ENCODE measurements around the gene MYT1.

DNA sequence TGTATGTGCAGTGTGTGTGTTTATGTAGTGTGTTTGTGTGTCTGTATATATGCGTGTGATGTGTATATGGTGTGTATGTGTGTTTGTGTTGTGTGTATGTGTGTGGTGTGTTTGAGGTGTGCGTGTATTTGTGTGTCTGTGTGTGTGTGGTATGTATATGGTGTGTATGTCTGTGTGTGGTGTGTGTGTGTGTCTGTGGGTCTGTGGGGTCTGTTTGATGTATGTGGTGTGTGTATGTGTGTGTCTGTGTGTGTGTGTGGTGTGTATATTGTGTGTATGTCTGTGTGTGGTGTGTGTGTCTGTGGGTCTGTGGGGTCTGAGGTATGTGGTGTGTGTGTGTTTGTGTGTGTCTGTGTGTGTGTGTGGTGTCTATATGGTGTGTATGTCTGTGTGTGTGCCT, 10.8 kb upstream of the MYT1 start:
- TF ChIP-seq, protein P1, sequence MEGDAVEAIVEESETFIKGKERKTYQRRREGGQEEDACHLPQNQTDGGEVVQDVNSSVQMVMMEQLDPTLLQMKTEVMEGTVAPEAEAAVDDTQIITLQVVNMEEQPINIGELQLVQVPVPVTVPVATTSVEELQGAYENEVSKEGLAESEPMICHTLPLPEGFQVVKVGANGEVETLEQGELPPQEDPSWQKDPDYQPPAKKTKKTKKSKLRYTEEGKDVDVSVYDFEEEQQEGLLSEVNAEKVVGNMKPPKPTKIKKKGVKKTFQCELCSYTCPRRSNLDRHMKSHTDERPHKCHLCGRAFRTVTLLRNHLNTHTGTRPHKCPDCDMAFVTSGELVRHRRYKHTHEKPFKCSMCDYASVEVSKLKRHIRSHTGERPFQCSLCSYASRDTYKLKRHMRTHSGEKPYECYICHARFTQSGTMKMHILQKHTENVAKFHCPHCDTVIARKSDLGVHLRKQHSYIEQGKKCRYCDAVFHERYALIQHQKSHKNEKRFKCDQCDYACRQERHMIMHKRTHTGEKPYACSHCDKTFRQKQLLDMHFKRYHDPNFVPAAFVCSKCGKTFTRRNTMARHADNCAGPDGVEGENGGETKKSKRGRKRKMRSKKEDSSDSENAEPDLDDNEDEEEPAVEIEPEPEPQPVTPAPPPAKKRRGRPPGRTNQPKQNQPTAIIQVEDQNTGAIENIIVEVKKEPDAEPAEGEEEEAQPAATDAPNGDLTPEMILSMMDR (IDR thresholded peaks at IDR 0.05; ENCODE audit: low read depth, low read length, missing input control), result no peak
- TF ChIP-seq SP1 (IDR thresholded peaks at IDR 0.05), result no peak
- no peak for TF ChIP-seq TAF1 (conservative IDR thresholded peaks at IDR 0.05)
- no peak for TF ChIP-seq EGR1 (IDR thresholded peaks at IDR 0.05; ENCODE audit: low read depth in 2 of 2)
- TF ChIP-seq YY1 (IDR thresholded peaks at IDR 0.05), result no peak
- no peak for TF ChIP-seq RAD21 (IDR thresholded peaks at IDR 0.05)
- TF ChIP-seq, protein P2, sequence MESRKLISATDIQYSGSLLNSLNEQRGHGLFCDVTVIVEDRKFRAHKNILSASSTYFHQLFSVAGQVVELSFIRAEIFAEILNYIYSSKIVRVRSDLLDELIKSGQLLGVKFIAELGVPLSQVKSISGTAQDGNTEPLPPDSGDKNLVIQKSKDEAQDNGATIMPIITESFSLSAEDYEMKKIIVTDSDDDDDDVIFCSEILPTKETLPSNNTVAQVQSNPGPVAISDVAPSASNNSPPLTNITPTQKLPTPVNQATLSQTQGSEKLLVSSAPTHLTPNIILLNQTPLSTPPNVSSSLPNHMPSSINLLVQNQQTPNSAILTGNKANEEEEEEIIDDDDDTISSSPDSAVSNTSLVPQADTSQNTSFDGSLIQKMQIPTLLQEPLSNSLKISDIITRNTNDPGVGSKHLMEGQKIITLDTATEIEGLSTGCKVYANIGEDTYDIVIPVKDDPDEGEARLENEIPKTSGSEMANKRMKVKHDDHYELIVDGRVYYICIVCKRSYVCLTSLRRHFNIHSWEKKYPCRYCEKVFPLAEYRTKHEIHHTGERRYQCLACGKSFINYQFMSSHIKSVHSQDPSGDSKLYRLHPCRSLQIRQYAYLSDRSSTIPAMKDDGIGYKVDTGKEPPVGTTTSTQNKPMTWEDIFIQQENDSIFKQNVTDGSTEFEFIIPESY (IDR thresholded peaks at IDR 0.05), result no peak
- TF ChIP-seq, protein P3, sequence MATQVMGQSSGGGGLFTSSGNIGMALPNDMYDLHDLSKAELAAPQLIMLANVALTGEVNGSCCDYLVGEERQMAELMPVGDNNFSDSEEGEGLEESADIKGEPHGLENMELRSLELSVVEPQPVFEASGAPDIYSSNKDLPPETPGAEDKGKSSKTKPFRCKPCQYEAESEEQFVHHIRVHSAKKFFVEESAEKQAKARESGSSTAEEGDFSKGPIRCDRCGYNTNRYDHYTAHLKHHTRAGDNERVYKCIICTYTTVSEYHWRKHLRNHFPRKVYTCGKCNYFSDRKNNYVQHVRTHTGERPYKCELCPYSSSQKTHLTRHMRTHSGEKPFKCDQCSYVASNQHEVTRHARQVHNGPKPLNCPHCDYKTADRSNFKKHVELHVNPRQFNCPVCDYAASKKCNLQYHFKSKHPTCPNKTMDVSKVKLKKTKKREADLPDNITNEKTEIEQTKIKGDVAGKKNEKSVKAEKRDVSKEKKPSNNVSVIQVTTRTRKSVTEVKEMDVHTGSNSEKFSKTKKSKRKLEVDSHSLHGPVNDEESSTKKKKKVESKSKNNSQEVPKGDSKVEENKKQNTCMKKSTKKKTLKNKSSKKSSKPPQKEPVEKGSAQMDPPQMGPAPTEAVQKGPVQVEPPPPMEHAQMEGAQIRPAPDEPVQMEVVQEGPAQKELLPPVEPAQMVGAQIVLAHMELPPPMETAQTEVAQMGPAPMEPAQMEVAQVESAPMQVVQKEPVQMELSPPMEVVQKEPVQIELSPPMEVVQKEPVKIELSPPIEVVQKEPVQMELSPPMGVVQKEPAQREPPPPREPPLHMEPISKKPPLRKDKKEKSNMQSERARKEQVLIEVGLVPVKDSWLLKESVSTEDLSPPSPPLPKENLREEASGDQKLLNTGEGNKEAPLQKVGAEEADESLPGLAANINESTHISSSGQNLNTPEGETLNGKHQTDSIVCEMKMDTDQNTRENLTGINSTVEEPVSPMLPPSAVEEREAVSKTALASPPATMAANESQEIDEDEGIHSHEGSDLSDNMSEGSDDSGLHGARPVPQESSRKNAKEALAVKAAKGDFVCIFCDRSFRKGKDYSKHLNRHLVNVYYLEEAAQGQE (IDR thresholded peaks at IDR 0.05), result no peak
- TF ChIP-seq, protein P4, sequence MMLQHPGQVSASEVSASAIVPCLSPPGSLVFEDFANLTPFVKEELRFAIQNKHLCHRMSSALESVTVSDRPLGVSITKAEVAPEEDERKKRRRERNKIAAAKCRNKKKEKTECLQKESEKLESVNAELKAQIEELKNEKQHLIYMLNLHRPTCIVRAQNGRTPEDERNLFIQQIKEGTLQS (IDR thresholded peaks at IDR 0.05), result no peak
- TF ChIP-seq JUND (IDR thresholded peaks at IDR 0.05), result no peak
- TF ChIP-seq, protein P5, sequence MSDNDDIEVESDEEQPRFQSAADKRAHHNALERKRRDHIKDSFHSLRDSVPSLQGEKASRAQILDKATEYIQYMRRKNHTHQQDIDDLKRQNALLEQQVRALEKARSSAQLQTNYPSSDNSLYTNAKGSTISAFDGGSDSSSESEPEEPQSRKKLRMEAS (IDR thresholded peaks at IDR 0.05), result no peak
- TF ChIP-seq GABPA (IDR thresholded peaks at IDR 0.05 in 1 of 2, conservative IDR thresholded peaks at IDR 0.05 in 1 of 2), result no peak
